ENCODE data around the gene RFT1. TPM values are rescaled to one million over a fixed set of nuclear protein-coding genes. Genes with fewer than 3 reads are reported as not detected.

Gene RFT1
- total RNA-seq, 1 donor from 2014 or later: 33.3 TPM

- DNase-seq (ENCODE audit: low spot score): no peak
Measured at GRCh38 chr3:53126601-53127000, 3.6 kb downstream of the RFT1 start.

- DNase-seq (ENCODE audit: low spot score): no peak
Measured at GRCh38 chr3:53123953-53124352, 6.3 kb downstream of the RFT1 start.

GRCh38 chr3:53123510-53123909, 6.7 kb downstream of the RFT1 start:
- no peak for DNase-seq (ENCODE audit: low spot score)

- no peak for DNase-seq (ENCODE audit: low spot score)
Measured at GRCh38 chr3:53122933-53123305, 7.3 kb downstream of the RFT1 start.

- no peak for DNase-seq (ENCODE audit: low spot score)
Measured at GRCh38 chr3:53122255-53122932, 7.8 kb downstream of the RFT1 start.

GRCh38 chr3:53120336-53120735, 9.9 kb downstream of the RFT1 start:
- no peak for DNase-seq (ENCODE audit: low spot score)

GRCh38 chr3:53116956-53117355, 13.3 kb downstream of the RFT1 start:
- DNase-seq (ENCODE audit: low spot score): no peak

- DNase-seq (ENCODE audit: low spot score): no peak
Measured at GRCh38 chr3:53114412-53115074, 15.7 kb downstream of the RFT1 start.

GRCh38 chr3:53114011-53114400, 16.2 kb downstream of the RFT1 start:
- peak; percentile 90 for DNase-seq (ENCODE audit: low spot score)

GRCh38 chr3:53113293-53114010, 16.8 kb downstream of the RFT1 start:
- no peak for DNase-seq (ENCODE audit: low spot score)

- DNase-seq (ENCODE audit: low spot score): no peak
Measured at GRCh38 chr3:53111822-53112221, 18.4 kb downstream of the RFT1 start.

- peak; percentile 69 for DNase-seq (ENCODE audit: low spot score)
Measured at GRCh38 chr3:53109891-53110771, 20.1 kb downstream of the RFT1 start.

GRCh38 chr3:53109190-53109589, 21.0 kb downstream of the RFT1 start:
- no peak for DNase-seq (ENCODE audit: low spot score)

- DNase-seq (ENCODE audit: low spot score): no peak
Measured at GRCh38 chr3:53104762-53105161, 25.5 kb downstream of the RFT1 start.

GRCh38 chr3:53103397-53104296, 26.6 kb downstream of the RFT1 start:
- DNase-seq (ENCODE audit: low spot score): no peak

GRCh38 chr3:53102601-53103147, 27.6 kb downstream of the RFT1 start:
- DNase-seq (ENCODE audit: low spot score): no peak

- DNase-seq (ENCODE audit: low spot score): no peak
Measured at GRCh38 chr3:53101956-53102355, 28.3 kb downstream of the RFT1 start.

- no peak for DNase-seq (ENCODE audit: low spot score)
Measured at GRCh38 chr3:53100818-53101466, 29.3 kb downstream of the RFT1 start.

GRCh38 chr3:53097887-53098286, 32.3 kb downstream of the RFT1 start:
- DNase-seq (ENCODE audit: low spot score): no peak

GRCh38 chr3:53092942-53093341, 37.3 kb downstream of the RFT1 start:
- no peak for DNase-seq (ENCODE audit: low spot score)

Data from ureter (tissue), 1 donor.